H9 (cell line): ENCODE measurements around the gene KRTAP9-6. TPM values are rescaled to one million over a fixed set of nuclear protein-coding genes. Genes with fewer than 3 reads are reported as not detected.
A peak's percentile ranks its signal among the peaks of the same experiment; 100 is the strongest.

Experiments used
- DNase-seq: peaks from one replicate; pipeline ENCODE4 v3.0.0-alpha.2; 2017
- H2AFZ ChIP-seq: one replicate; pipeline ENCODE4 v1.6.1; 2013; ENCODE audit warnings: mild to moderate bottlenecking, low read length, control low read depth, moderate library complexity
- H2AK5ac ChIP-seq: 2 replicates; pipeline ENCODE4 v1.6.1; 2013; ENCODE audit warnings: low read length, control low read depth, mixed read lengths; ENCODE audit not compliant: insufficient read length
- H2BK120ac ChIP-seq: one replicate; pipeline ENCODE4 v1.6.1; 2013; ENCODE audit warnings: low read depth, mild to moderate bottlenecking, low read length, control low read depth, inconsistent platforms; ENCODE audit not compliant: poor library complexity, severe bottlenecking
- H2BK12ac ChIP-seq: 2 replicates; pipeline ENCODE4 v1.6.1; 2013; ENCODE audit warnings: low read length, control low read depth, mixed read lengths, low read depth; ENCODE audit not compliant: insufficient read length
- H2BK15ac ChIP-seq: 2 replicates; pipeline ENCODE4 v1.6.1; 2013; ENCODE audit warnings: low read depth, low read length, control low read depth
- H2BK20ac ChIP-seq: one replicate; pipeline ENCODE4 v1.6.1; 2013; ENCODE audit warnings: low read depth, mild to moderate bottlenecking, low read length, control low read depth, inconsistent platforms; ENCODE audit not compliant: poor library complexity, severe bottlenecking
- H2BK5ac ChIP-seq: 2 replicates; pipeline ENCODE4 v1.6.1; 2013; ENCODE audit warnings: low read length, control low read depth, mixed read lengths; ENCODE audit not compliant: insufficient read length
- H3K14ac ChIP-seq: 2 replicates; pipeline ENCODE4 v1.6.1; 2013; ENCODE audit warnings: low read length, control low read depth; ENCODE audit not compliant: insufficient read depth
- H3K18ac ChIP-seq: 2 replicates; pipeline ENCODE4 v1.6.1; 2013; ENCODE audit warnings: low read depth, mild to moderate bottlenecking, mixed read lengths, low read length, control low read depth; ENCODE audit not compliant: insufficient read length
- H3K23ac ChIP-seq: 2 replicates; pipeline ENCODE4 v1.6.1; 2013; ENCODE audit warnings: low read length, control low read depth, mixed read lengths, low read depth; ENCODE audit not compliant: insufficient read length
- H3K23me2 ChIP-seq: 2 replicates; pipeline ENCODE4 v1.6.1; 2013; ENCODE audit warnings: low read depth, mild to moderate bottlenecking, mixed read lengths, low read length, control low read depth; ENCODE audit not compliant: insufficient read length, poor library complexity, severe bottlenecking
- H3K27ac ChIP-seq: 2 replicates; pipeline ENCODE4 v1.5.1; 2013; ENCODE audit warnings: low read length, control low read depth, mixed read lengths, low read depth; ENCODE audit not compliant: insufficient read length
- H3K27me3 ChIP-seq: 2 replicates; pipeline ENCODE4 v1.6.1; 2013; ENCODE audit warnings: low read length, control low read depth, inconsistent platforms; ENCODE audit not compliant: insufficient read depth
- H3K4ac ChIP-seq: 2 replicates; pipeline ENCODE4 v1.6.1; 2013; ENCODE audit warnings: low read depth, mild to moderate bottlenecking, control low read depth, inconsistent platforms, low read length, moderate library complexity
- H3K4me1 ChIP-seq: 2 replicates; pipeline ENCODE4 v1.6.1; 2013; ENCODE audit warnings: low read length, control low read depth, inconsistent platforms; ENCODE audit not compliant: insufficient read depth
- H3K4me2 ChIP-seq: 2 replicates; pipeline ENCODE4 v1.6.1; 2013; ENCODE audit warnings: low read length, control low read depth, mixed read lengths; ENCODE audit not compliant: insufficient read length, insufficient read depth
- H3K56ac ChIP-seq: 2 replicates; pipeline ENCODE4 v1.6.1; 2013; ENCODE audit warnings: low read depth, mild to moderate bottlenecking, mixed read lengths, low read length, control low read depth; ENCODE audit not compliant: insufficient read length
- H3K79me1 ChIP-seq: 2 replicates; pipeline ENCODE4 v1.6.1; 2013; ENCODE audit warnings: low read depth, mild to moderate bottlenecking, moderate library complexity, low read length, control low read depth, inconsistent platforms; ENCODE audit not compliant: insufficient read depth, poor library complexity, severe bottlenecking
- H3K79me2 ChIP-seq: 2 replicates; pipeline ENCODE4 v1.6.1; 2013; ENCODE audit warnings: low read length, control low read depth, inconsistent platforms; ENCODE audit not compliant: insufficient read depth
- H3K9ac ChIP-seq: 2 replicates; pipeline ENCODE4 v1.6.1; 2013; ENCODE audit warnings: low read length, control low read depth, mixed read lengths; ENCODE audit not compliant: insufficient read length; ENCODE audit errors: extremely low read depth
- H3K9me3 ChIP-seq: one replicate; pipeline ENCODE4 v1.6.1; 2013; ENCODE audit warnings: low read depth, low read length, inconsistent platforms; ENCODE audit not compliant: control insufficient read depth
- H3T11ph ChIP-seq: one replicate; pipeline ENCODE4 v1.6.1; 2013; ENCODE audit warnings: mild to moderate bottlenecking, low read length, control low read depth, inconsistent platforms
- H4K20me1 ChIP-seq: one replicate; pipeline ENCODE4 v1.6.1; 2013; ENCODE audit not compliant: control insufficient read depth, insufficient read length, insufficient read depth
- H4K5ac ChIP-seq: 2 replicates; pipeline ENCODE4 v1.6.1; 2013; ENCODE audit warnings: low read depth, mild to moderate bottlenecking, mixed read lengths, low read length, control low read depth; ENCODE audit not compliant: insufficient read length
- H4K8ac ChIP-seq: replicated peaks from 2 replicates; pipeline ENCODE4 v1.6.1; 2013; ENCODE audit warnings: low read length, control low read depth, mixed read lengths, low read depth; ENCODE audit not compliant: insufficient read length
- H4K91ac ChIP-seq: 2 replicates; pipeline ENCODE4 v1.6.1; 2013; ENCODE audit warnings: low read depth, mild to moderate bottlenecking, moderate library complexity, mixed read lengths, low read length, control low read depth; ENCODE audit not compliant: insufficient read length
- H3K27ac Mint-ChIP-seq, 3 experiments: 2 replicates in 2 of 3; 3 replicates in 1 of 3; pipeline ENCODE4 v1.8.0; 2020 to 2021; ENCODE audit warnings: mixed read lengths in 3 of 3, mild to moderate bottlenecking in 1 of 3, moderate library complexity in 1 of 3
- H3K27me3 Mint-ChIP-seq: 2 replicates; pipeline ENCODE4 v1.8.0; 2021; ENCODE audit warnings: low read depth, mild to moderate bottlenecking, moderate library complexity, mixed read lengths
- H3K36me3 Mint-ChIP-seq, 3 experiments: 2 replicates in 2 of 3; 3 replicates in 1 of 3; pipeline ENCODE4 v1.8.0; 2020 to 2021; ENCODE audit warnings: low read depth in 3 of 3, mixed read lengths in 3 of 3; ENCODE audit not compliant: insufficient read depth in 1 of 3
- H3K4me1 Mint-ChIP-seq, 2 experiments: 2 replicates each; pipeline ENCODE4 v1.8.0; 2020; ENCODE audit warnings: mixed read lengths in 2 of 2
- H3K4me3 Mint-ChIP-seq, 2 experiments: 2 replicates in 1 of 2; 3 replicates in 1 of 2; pipeline ENCODE4 v1.8.0; 2020 to 2021; ENCODE audit warnings: mild to moderate bottlenecking in 2 of 2, mixed read lengths in 2 of 2, moderate library complexity in 1 of 2
- H3K9me3 Mint-ChIP-seq, 2 experiments: 2 replicates in 1 of 2; 3 replicates in 1 of 2; pipeline ENCODE4 v1.8.0; 2020; ENCODE audit warnings: mild to moderate bottlenecking in 2 of 2, mixed read lengths in 2 of 2, moderate library complexity in 1 of 2
- WGBS: extraction: QIAGEN DNeasy Blood & Tissue Kit; methylation state at CpG from one replicate; pipeline ENCODE4 v1.1.7; 2013; ENCODE audit warnings: missing lambda C conversion rate, low lambda C conversion rate, mixed read lengths; ENCODE audit not compliant: insufficient read length; ENCODE audit errors: extremely low coverage; 5-methylcytosine and 5-hydroxymethylcytosine counted together
- total RNA-seq: library from RNA; stranded (reverse); gene quantifications from 2 replicates; pipeline ENCODE4 v1.2.1, GENCODE V29; 2021
- TF ChIP-seq, protein P1 (sequence below): fragments of 200-600 bp; sonication (generic); conservative IDR thresholded peaks from 3 replicates; pipeline ENCODE4 v1.8.0; 2021; ENCODE audit warnings: antibody characterized with exemption, mild to moderate bottlenecking

The KRTAP9-6 gene
- total RNA-seq, 1 experiment from 2014 or later, result not detected

DNA sequence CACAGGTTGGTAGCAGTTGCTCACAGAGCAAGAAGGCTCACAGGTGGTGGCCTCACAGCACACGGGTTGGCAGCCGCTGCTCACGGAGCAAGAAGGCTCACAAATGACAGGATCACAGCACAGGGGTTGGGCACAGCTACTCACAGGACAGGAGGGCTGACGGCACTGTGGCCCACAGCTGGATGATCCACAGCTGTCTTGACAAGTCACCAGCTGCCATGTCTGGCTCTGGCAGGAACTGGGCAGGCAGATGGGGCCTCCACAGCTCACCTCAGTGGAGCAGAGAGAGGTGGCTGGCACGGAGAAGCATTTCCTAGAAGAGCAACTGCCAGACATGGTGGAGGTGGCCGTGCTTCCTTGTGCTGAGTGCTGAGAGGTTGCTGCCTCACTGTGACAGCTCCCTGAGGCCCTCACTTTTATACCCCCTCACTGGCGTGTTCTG, 43.8 kb downstream of the KRTAP9-6 start, which contains the start of gene KRTAP16-1:
KRTAP16-1 (minus strand) TSS at position 392 of the 442 bp plus-strand sequence; CDS start at position 336, 56 bp downstream.
- Mint-ChIP-seq H3K4me1 (no peaks in the 10 kb centered on the region), H3K9me3 (no peaks in the 10 kb centered on the region), H3K27me3 (peaks cover 15% of the 10 kb centered on the region), H3K4me3 (no peak within 1 kb of the TSS), H3K27ac (peak within 1 kb of the TSS in 2 of 3 experiments; percentile 5 to 12; a peak in 2 of 7 replicates), H3K36me3 (no peaks in the 10 kb centered on the region)
- Histone ChIP-seq H4K20me1 (no peaks in the 10 kb centered on the region), H2BK15ac (no peak within 1 kb of the TSS), H3K23ac (no peak within 1 kb of the TSS), H3K9me3 (no peaks in the 10 kb centered on the region), H4K91ac (no peak within 1 kb of the TSS), H2AK5ac (no peak within 1 kb of the TSS), H3K4ac (no peak within 1 kb of the TSS), H2AFZ (no peak within 1 kb of the TSS), H3K18ac (no peak within 1 kb of the TSS), H2BK20ac (no peak within 1 kb of the TSS), H4K8ac (no peak within 1 kb of the TSS), H2BK5ac (no peak within 1 kb of the TSS), H4K5ac (no peak within 1 kb of the TSS), H3K4me2 (no peak within 1 kb of the TSS), H3K56ac (no peak within 1 kb of the TSS), H2BK12ac (no peak within 1 kb of the TSS), H3K79me1 (no peaks in the 10 kb centered on the region), H3K27ac (no peak within 1 kb of the TSS), H2BK120ac (no peak within 1 kb of the TSS), H3K14ac (peak within 1 kb of the TSS; percentile 10; the same call in 1 of the 2 replicates), H3K23me2 (no peaks in the 10 kb centered on the region), H3K79me2 (no peaks in the 10 kb centered on the region), H3T11ph (no peak within 1 kb of the TSS), H3K9ac (no peak within 1 kb of the TSS), H3K27me3 (no peaks in the 10 kb centered on the region), H3K4me1 (no peaks in the 10 kb centered on the region)
- no peak for DNase-seq
- TF ChIP-seq, protein P1, sequence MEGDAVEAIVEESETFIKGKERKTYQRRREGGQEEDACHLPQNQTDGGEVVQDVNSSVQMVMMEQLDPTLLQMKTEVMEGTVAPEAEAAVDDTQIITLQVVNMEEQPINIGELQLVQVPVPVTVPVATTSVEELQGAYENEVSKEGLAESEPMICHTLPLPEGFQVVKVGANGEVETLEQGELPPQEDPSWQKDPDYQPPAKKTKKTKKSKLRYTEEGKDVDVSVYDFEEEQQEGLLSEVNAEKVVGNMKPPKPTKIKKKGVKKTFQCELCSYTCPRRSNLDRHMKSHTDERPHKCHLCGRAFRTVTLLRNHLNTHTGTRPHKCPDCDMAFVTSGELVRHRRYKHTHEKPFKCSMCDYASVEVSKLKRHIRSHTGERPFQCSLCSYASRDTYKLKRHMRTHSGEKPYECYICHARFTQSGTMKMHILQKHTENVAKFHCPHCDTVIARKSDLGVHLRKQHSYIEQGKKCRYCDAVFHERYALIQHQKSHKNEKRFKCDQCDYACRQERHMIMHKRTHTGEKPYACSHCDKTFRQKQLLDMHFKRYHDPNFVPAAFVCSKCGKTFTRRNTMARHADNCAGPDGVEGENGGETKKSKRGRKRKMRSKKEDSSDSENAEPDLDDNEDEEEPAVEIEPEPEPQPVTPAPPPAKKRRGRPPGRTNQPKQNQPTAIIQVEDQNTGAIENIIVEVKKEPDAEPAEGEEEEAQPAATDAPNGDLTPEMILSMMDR, result no peak
- no CpG with 5 or more reads among the region's 7 CpGs for WGBS
